Prostate gland (tissue), 2 donors: ENCODE measurements around the gene DUS3L.

Source experiments
- POLR2A ChIP-seq: fragments of 450-650 bp; IDR thresholded peaks from one replicate; pipeline ENCODE4 v1.6.1; 2016; ENCODE audit warnings: antibody characterized with exemption, mild to moderate bottlenecking
- POLR2AphosphoS5 ChIP-seq: sonication (generic); formaldehyde crosslinking; IDR thresholded peaks from one replicate; pipeline ENCODE4 v1.6.1; 2017; ENCODE audit warnings: antibody characterized with exemption
- TF ChIP-seq, protein P1 (sequence below), 4 experiments: fragments of 200-600 bp in 2 of 4; fragments of 450-650 bp in 2 of 4; sonication (generic) in 2 of 4; IDR thresholded peaks; 1 replicate in 3 of 4; 2 replicates in 1 of 4; pipeline ENCODE4 v1.5.1; 2016 to 2019; ENCODE audit warnings: antibody characterized with exemption in 4 of 4, mild to moderate bottlenecking in 2 of 4, moderate library complexity in 2 of 4

DNA sequence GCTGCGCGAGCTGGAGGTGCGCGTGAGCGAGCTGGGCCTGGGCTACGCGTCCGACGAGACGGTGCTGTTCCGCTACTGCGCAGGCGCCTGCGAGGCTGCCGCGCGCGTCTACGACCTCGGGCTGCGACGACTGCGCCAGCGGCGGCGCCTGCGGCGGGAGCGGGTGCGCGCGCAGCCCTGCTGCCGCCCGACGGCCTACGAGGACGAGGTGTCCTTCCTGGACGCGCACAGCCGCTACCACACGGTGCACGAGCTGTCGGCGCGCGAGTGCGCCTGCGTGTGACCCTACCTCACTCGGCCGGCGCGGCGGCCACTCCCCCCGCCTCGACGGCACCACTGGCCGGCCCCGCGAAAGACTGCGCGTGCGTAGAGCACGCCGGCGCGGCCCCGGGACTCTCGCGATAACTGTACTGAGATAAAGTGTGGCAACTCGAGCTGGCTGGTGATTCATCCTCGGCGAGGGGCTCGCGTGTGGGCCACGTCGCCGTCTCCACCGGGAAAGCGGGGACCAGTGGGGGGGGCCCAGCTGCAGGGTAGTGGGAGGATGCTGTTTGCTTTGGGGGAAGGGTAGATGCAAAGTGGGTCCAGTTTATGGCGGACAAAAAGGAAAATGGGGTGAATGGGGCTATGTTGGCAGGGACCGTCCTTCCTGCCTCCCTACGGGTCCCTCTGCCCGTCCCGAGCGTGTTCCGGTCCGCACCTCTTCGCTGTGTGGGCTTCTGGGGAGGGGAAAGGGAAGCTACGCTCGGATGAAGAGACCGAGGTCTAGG is 37.1 kb upstream of the DUS3L start:
- TF ChIP-seq, protein P1, sequence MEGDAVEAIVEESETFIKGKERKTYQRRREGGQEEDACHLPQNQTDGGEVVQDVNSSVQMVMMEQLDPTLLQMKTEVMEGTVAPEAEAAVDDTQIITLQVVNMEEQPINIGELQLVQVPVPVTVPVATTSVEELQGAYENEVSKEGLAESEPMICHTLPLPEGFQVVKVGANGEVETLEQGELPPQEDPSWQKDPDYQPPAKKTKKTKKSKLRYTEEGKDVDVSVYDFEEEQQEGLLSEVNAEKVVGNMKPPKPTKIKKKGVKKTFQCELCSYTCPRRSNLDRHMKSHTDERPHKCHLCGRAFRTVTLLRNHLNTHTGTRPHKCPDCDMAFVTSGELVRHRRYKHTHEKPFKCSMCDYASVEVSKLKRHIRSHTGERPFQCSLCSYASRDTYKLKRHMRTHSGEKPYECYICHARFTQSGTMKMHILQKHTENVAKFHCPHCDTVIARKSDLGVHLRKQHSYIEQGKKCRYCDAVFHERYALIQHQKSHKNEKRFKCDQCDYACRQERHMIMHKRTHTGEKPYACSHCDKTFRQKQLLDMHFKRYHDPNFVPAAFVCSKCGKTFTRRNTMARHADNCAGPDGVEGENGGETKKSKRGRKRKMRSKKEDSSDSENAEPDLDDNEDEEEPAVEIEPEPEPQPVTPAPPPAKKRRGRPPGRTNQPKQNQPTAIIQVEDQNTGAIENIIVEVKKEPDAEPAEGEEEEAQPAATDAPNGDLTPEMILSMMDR (IDR thresholded peaks at IDR 0.05): no peak
- TF ChIP-seq POLR2AphosphoS5 (peak; percentile 79), POLR2A (peak; percentile 85)
